Myometrial cell (primary cell): ENCODE data around the gene UBTD2. TPM values are rescaled to one million over a fixed set of nuclear protein-coding genes. Genes with fewer than 3 reads are reported as not detected.

Experiments
- total RNA-seq: library from RNA; depleted of rRNA; stranded (reverse); fragments of >200 nt; gene quantifications from 2 replicates; pipeline ENCODE4 v1.2.3, GENCODE V29; 2015

UBTD2 gene, protein sequence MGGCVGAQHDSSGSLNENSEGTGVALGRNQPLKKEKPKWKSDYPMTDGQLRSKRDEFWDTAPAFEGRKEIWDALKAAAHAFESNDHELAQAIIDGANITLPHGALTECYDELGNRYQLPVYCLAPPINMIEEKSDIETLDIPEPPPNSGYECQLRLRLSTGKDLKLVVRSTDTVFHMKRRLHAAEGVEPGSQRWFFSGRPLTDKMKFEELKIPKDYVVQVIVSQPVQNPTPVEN
- 14.4 and 17.5 TPM in 2 replicates for total RNA-seq

DNA sequence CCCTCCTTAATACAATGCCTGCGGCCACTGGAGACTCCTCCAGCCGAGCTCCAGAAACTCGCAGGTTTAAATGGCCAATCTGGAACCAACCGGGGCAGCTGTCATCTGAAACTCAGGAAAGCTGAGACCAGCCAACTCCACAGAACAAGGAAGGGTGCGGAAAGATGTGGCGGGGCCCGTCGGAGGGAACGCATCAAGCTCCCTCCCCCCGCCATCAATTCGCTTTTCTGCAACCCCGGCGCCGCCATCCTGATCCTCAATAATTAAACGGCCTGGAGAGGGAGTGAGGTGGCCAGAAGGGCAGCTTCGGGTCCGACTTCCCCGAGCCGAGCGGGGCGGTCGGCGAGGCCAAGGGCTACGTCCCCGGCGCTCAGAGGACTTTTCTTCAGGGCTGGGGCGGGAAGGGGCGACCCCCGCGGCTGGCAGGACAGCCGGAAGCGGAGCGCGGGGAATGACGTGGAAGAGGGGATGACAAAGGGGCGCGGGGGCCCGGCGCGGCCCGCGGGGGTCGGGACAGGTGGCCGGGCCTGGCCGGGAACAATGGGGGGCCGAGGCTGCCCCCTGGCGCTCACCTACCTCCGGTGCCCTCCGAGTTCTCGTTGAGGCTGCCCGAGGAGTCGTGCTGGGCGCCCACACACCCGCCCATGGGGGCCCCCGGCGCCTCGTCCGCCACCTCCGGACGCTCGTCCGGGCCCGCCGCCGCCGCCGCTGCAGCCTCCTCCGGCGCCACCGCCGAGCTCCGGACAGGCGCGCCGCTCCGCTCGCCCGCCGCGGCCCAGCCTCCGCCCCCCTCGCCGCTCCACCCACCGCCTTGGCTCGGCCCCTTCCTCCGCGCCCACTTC lies at the start of gene UBTD2:
TSS of gene UBTD2 (minus strand) at position 745 of the 842 bp plus-strand sequence. CDS start at position 646, 99 bp downstream.

DNA sequence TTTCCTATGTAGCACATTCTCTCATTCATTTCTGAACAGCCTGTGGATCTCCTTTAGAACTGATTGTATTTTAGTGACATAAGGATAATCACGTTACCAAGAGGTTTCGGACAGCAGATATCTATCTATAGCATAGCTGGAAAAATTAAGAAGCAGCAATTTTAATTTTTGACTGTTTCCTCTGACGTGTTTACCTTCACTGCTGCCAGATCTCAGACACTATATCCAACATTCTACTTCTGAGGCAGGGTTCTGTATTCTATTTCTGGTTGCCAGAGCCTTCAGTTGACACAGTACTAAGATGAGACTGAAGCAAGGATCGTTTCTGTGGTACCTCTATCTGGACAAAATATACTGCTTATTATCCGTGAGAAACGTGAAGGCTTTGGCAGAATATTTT lies 89.7 kb downstream of the UBTD2 start, which contains the start of gene EFCAB9:
TSS of gene EFCAB9 (plus strand) at position 301 of the 400 bp plus-strand sequence. CDS start at position 302, 1 bp downstream.

DNA sequence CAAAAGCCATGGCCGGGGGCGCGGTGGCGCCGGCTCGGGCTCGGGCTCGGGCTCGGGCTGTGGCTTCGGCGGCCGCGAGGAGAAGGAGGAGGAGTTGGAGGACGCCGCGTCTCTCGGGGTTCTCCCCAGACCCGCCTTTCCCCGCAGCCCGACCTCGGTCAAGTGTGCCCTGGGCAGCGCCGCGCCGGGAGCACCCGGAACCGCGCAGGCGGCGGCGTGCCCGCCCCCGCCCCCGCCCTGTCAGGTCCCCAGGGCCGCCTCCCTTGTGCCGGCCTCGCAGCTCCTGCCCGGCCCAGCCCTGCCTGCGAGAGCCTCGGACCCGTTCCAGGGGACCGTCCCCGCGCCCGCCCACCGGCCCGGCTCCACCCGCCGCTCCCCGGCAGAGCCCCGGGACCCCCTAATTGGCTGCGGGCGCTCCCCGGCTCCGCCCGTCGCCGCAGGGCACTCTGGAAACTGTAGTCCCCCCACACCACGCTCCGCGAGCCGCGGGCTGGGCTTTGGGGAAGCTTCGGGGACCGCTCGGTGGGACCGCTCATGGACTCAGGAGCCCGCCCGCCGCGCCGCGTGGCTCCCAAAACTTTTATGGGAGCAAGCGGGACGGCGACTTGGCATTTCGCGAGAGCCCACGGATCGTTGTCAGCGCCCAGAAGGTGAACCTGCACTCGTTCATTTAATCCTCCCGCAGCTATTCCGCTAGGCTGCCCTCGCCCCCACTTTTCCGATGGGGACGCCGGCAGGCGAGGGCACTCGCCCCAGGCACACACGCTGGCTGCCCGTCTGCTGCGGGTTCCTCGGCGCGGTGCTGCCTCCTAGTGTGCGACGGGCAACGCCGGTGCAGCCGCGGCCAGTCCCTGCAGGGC lies 95.3 kb downstream of the UBTD2 start, which contains the start of gene STK10:
TSS of gene STK10 (minus strand) at position 192 of the 860 bp plus-strand sequence. CDS start at position 10, 182 bp downstream.

Other genes with a start within 250 kb of the UBTD2 start
- gene STK10, start 95.5 kb downstream of the UBTD2 start, total RNA-seq = 19.0 and 19.5 TPM in 2 replicates
- gene EFCAB9, start 89.6 kb downstream of the UBTD2 start, total RNA-seq = not detected in 2 replicates
- 16.7 and 19.8 TPM in 2 replicates for gene SH3PXD2B, start 170.8 kb upstream of the UBTD2 start, total RNA-seq